Left ventricle myocardium superior (tissue), 1 donor: ENCODE measurements around the gene FLRT2. TPM values are rescaled to one million over a fixed set of nuclear protein-coding genes. Genes with fewer than 3 reads are reported as not detected.

ENCODE experiments used
- ATAC-seq: fragments of 200-7000 bp; cut with Tn5 transposase; one replicate; pipeline ENCODE4 v1.9.1; 2020; ENCODE audit warnings: mild to moderate bottlenecking, moderate library complexity
- DNase-seq: peaks from one replicate; pipeline ENCODE4 v3.0.0-alpha.2; 2020
- intact Hi-C: fragments of 100-400 bp; cut with micrococcal nuclease; formaldehyde crosslinking; loops from one replicate; pipeline ENCODE4 v1.11.0; 2022
- long read RNA-seq: library from polyadenylated mRNA; unstranded; transcript quantifications from one replicate; pipeline ENCODE4 v2.0.0, GENCODE V29; 2021
- total RNA-seq: library from RNA; stranded (reverse); fragmentation: NEBNext Ultra II Directional; extraction: Animal tissue kit (Norgen Biotek cat#: 25700); gene quantifications from one replicate; pipeline ENCODE4 v1.2.1, GENCODE V29; 2021
- donor health status: DM: no; HTN: yes; CAD: no; lungs with severe emphysema.

Gene FLRT2, protein sequence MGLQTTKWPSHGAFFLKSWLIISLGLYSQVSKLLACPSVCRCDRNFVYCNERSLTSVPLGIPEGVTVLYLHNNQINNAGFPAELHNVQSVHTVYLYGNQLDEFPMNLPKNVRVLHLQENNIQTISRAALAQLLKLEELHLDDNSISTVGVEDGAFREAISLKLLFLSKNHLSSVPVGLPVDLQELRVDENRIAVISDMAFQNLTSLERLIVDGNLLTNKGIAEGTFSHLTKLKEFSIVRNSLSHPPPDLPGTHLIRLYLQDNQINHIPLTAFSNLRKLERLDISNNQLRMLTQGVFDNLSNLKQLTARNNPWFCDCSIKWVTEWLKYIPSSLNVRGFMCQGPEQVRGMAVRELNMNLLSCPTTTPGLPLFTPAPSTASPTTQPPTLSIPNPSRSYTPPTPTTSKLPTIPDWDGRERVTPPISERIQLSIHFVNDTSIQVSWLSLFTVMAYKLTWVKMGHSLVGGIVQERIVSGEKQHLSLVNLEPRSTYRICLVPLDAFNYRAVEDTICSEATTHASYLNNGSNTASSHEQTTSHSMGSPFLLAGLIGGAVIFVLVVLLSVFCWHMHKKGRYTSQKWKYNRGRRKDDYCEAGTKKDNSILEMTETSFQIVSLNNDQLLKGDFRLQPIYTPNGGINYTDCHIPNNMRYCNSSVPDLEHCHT
- 4.6 TPM for total RNA-seq
- long read RNA-seq, partial matches to known transcripts: 0 of 1 reads
- long read RNA-seq, other reads (novel, unspliced or antisense): 1 of 1 reads

DNA sequence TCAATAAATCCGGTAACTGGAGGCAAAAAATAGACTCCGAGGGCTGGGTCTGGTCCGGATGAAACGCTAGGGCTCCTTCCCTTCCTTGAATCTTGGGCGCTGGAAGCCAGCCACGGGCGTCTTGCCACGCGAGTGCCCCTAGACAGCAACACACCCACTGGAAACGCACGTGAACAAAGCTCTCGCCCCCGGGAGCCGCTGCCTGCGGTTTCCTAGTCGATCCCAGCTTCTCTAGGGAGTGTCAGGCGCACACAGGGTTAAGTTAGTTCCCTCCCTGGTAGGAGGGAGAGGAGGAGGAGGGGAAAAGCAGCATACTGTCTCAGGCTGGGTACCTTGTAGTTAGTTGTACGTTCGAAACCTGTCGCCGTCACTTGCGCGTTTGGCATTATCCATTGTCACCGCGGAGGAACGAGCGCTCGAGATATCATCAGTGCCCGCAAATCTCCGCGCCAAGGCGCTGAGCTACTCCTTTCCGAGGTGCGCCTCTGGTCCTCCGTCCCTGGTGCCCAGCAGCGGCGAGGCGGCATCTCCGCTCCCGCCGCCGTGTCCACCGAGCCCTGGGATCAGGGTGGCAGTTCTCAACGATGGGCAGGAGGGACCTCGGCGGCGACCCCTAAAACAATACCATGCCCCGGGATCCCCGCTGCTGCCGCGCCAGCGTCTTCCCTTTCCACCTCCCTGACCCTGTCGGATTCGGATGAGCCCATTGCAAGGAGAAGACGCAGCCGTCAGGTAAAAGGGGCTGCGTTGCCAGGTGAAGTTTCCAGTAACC is at the start of gene FLRT2:
FLRT2 (plus strand) TSS at position 342 of the 772 bp plus-strand sequence. CDS start 91,371 bp downstream, outside the sequence.
- peak; percentile 51 for ATAC-seq
- intact Hi-C loops: no loop called here
- DNase-seq: peak; percentile 62

DNA sequence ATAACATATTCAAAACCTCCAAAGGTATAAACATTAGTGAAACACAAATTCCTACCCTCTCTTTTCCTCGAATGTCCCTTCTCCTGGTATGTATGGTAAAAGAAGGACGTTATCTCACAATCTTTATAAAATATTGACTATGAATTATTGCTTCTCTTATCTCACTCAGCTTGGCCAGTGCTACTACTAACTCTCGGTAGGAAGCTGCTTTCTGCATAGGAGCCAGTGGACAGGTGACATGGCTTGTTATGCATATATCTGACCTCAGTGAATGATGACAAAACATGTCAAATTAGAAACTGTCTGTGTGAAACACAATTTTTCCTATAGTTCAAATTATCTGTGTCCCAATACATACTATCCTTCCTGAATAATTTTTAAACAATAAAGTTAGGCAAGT is 48.5 kb upstream of the FLRT2 start:
- intact Hi-C loops: no loop called here

DNA sequence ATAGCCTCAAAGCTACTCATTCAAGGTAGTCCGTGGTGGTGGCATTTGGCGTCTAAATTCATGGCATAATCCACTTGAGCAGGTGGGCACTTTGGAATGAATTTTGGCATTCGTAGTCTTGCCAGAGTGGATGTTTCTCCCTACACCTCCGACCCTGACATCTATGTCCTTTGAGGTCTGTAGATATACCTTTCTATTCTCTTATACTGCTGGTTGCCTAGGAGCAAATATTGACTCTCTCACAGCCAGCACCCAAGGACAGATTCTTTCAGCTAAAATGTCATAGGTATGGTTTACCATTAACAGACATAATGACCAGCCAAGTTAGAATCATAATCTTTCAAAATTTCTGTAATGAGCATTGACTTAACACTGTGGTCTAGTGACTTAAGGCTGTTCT is 47.4 kb upstream of the FLRT2 start:
- no peak for DNase-seq
- intact Hi-C loops: no loop called here

More for the DNA sequence above, 48.5 kb upstream of the FLRT2 start:
- DNase-seq: no peak
- no peak for ATAC-seq

DNA sequence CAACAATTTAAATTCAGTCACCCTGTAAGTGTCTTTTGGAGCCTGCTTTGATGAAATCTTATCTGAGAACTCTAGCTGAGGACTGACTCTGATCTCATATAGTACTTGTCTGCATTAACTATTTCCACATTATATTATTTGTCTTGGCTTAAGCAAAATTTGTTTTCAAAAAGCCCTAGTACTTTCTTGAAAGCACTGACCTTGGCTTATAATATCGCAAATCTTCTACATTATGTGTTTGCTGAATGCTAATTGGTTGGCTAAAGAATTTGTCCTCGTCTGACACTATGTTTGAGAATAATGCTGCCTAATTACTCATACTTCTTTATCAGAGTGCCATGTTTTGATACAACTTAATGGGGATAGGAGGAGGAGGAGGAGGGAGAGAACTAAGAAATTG is 46.9 kb upstream of the FLRT2 start:
- intact Hi-C loops: no loop called here
- no peak for DNase-seq
- peak; percentile 41 for ATAC-seq

More for the DNA sequence above, 47.4 kb upstream of the FLRT2 start:
- ATAC-seq: no peak

DNA sequence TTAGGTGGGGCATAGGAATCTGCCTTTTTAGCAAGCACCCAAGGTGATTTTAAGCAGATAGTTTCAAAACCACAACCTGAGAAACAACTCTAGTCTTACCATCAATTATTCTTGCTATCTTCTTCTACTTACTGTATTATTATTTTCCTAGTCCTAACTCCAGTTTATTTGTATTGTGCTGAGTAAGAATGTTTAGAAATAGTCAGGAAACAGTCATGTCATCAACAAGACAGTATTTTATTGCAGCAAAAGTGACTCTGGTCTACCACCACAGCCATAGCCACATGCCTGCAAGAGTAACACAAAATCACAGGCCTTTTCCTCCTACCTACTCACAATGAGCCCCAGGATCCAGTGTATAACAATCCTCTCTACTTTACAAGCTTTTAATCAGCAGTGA is 46.3 kb upstream of the FLRT2 start:
- no peak for DNase-seq
- intact Hi-C loops: no loop called here
- ATAC-seq: no peak

DNA sequence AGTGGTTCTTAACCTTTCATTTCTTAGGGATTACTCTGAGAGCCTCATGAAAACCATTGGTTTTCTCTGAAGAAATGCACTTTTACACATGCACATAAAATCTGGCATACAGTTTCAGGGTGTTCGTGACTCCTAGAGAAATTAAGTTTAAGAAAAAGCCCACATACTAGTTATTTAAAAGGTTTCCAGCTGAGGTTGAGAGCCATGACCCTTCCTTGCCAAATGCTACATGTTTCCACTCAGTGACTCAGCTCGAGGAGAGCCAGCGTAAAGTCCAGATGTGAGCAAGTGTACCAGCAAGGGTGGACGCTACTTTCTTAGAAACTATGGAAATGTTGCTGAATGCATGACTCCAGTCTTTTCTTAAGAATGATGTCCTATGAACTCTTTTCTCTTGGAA is 42.7 kb upstream of the FLRT2 start:
- DNase-seq (no peak), ATAC-seq (no peak)
- intact Hi-C loops: no loop called here

DNA sequence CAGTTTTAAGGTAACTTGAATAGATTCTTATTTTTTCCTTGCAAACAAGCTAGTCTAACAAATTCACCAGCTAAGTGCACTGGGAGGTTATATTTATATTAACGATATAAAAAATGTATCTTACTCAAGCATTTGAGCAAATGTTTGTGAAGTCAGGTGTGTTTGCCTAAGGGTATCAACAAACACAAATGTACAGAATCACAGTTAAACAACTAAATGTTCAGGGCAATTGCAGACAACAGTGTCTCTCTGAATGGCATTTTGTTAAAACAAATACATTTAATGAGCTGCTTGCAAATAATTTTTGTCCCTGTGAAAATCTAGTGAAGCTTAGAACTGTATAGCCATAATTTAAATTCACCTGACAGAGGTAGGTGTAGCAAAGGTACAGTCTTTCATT is 28.2 kb upstream of the FLRT2 start:
- DNase-seq: no peak
- no peak for ATAC-seq
- intact Hi-C loops: no loop called here

DNA sequence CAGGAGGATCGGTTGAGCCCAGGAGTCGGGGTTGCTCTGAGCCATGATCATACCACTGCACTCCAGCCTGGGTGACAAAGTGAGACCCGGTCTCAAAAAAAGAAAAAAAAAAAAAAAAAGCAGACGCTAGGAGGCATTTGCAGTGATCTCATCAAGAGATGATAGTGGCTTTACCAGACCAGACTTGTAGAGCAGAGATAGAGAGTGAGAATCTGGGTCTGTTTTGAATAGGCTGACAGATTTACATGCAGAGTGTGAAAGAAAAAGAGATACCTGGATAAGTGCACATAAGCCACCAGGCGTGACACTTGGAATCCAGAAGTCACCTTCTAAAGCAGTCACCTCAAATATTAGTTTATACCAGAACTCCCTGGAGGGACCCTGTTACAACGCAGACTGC is 21.1 kb upstream of the FLRT2 start:
- DNase-seq: no peak
- intact Hi-C loops: no loop called here
- ATAC-seq: no peak

DNA sequence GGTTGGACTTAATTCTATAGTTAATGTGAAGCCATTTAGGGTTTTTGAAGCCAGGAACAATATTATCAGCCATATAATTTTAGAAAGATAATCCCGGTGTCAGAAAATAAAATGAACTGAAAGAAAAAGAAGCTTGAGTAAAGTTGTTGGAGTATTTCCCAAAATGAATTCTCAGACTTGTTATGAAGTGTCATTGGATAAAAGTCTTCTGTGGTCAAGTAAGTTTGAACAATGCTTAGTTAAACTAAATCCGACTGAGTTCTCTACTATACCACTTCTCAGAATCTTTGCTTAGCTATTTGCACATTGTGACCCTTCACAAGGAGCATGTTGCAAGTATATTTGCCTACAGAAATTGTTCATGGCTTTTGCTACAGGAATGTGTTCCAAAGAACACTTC is 17.5 kb upstream of the FLRT2 start:
- intact Hi-C loops: no loop called here
- ATAC-seq: no peak
- no peak for DNase-seq

DNA sequence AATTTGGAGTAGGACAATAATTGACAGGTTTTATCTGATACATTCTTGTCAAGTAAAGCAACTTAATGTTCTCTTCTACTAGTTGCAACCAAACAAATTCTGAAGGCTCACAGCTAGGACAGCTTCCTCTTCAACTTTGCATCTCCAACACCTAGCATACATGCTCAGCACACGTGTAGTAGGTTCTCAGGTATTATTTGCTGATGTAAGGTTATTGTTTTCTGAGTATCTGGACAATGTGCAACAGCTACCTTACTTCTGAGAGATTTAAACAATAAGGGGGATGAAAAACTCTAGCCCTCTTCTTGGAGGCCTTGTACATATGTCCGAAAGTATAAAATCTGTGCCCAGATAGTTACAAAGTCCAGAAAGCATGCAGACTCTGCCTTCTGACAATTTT is 15.5 kb upstream of the FLRT2 start:
- DNase-seq (no peak), ATAC-seq (no peak)
- intact Hi-C loops: no loop called here

DNA sequence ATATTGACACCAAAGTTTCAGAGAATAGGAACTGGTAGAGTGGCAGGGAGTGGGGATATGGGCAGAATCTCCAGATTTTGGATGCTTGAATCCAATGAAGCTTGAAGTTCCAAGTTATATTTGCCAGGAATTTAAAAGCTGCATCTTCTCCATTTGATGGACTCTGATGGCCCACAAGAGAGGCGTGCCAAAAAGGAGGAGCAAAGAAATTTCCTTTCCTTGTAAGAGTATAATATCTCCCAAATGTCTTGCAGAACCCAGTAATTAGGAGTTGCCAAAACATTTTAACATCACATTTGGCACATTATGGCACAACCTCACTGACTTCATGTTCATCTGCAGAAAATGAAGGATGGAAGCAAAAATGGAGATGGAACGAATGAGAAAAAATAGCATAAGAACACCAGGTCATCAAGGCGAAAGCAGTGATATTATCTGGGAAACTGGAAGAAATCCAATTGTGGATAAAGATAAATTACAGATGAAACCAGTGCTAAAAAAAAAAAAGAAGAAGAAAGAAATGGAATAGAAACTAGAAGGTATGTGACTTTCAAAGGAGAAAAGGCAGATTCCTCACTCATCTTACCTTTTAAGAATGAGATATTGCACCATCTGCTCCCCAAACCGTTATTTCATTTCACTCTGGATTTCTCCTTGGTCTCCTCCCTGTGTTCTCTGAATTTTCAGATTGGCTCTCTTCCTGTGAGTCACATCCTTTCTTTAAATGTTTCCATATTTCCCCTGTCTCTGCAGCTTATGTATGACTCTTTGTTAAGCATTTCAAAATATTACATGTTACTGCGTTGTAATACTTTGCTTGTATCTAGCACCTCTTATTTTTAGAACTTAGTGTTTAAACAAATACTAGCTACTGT is 13.5 kb upstream of the FLRT2 start:
- no peak for ATAC-seq
- intact Hi-C loops: no loop called here
- DNase-seq: no peak

DNA sequence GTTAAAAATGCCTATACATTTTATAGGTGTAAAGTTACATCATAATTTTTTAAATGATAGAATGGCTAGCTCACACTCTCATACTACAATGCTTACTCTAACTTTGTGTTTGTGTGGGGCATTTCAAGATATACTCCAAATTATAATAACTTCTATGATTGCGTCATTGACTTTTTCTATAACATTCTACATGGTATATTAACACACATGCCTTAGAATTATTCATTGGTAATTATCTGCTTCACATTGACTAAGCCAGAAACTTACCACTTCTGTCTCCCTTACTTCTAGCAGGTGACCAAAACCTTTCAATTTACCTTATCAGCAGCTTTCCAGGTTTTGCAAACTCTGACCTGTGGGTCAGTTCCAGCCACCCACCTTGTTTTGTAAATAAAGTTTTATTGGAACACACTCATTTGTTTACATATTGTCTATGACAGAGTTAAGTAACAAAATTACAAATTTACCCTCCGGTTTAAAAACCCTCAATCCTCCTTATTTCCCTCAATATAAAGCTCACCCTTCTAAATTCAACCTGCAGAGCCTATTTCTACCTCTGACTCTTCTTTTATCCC is 12.7 kb upstream of the FLRT2 start:
- intact Hi-C loops: no loop called here
- ATAC-seq (no peak), DNase-seq (no peak)

DNA sequence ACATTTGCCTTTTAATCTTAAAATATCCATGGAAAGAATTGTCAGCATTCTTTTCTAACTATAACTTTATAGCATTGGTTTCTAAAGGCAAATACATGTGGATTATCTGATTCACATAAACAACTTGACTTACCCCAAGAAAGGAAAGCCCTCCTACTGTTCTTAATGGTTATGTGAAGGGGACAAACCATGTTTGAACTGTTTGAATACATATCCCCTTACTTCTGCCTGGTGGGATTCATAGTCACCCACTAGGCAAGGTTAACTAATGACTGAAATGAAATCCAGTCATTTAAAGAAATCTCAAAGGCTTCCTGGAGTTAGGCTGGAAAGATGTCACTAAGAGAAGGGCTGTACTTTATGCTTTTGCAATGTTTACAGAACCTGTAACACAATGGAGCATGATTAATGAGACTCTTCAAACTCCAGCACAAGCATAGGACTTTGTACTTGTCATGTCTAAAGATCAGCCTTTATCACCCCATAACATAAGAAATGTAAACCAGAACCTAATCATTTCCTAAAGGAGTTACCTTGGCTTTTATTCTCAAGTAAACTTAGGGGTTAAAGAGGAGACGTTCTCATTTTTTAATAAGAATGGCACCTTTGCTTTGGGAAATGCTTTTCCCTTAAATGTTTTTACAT is 10.2 kb upstream of the FLRT2 start:
- DNase-seq: no peak
- intact Hi-C loops: no loop called here
- no peak for ATAC-seq

DNA sequence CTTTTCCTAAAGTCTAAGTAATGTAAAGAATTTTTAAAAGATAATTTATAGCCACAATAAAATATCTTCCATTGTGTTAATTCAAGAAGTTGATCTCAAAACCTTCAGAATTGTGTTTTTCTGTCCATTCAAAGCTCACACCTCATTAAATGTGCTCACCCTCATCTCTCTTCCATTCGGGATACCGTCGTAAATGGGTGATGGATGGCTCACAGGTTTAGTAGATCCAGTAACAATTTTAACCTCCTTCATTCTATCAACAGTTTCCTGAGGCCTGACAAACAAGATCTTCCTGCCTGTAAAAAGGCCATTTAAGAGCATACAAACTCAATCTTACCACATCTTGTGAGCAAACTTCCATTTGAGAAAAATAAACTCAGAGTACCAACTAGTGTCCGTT is 9.4 kb upstream of the FLRT2 start:
- no peak for DNase-seq
- no peak for ATAC-seq
- intact Hi-C loops: no loop called here

DNA sequence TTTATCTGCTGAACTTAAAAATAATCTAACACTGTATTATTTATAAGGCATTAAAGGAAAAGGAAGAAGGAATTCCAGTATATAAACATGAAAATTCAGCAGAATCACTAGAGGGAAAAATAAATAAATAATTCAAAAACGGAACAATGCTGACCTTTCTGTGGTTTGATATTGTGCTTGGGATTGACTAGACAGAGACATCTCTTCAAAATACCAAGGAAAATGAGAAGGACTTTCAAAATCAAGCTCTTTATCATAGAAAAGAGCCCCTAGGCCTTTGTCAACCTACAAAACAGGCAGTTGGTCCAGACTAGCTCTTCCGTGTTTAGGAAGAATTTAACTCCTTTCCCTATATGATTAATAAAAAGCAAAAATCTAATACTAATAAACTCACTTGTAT is 6.3 kb upstream of the FLRT2 start:
- ATAC-seq: no peak
- no peak for DNase-seq
- intact Hi-C loops: no loop called here

DNA sequence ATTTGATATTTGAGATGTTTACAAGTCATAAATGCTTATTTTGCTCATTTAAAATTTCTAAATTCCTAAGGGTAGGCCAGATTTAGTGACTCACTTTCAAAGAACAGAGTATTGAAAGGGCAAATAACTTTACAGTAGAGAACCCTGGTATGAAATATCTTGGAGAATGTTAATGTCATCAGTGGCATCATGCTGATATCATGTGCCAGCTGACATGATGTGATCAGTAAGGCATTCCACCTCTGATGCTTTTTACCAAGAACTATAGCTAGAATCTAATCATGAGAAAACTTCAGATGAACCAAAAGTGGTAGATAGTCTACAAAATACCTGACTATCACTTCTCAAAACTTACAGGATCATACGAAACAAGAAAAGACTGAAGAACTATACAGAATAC is 2.9 kb upstream of the FLRT2 start:
- intact Hi-C loops: no loop called here
- ATAC-seq (no peak), DNase-seq (no peak)

DNA sequence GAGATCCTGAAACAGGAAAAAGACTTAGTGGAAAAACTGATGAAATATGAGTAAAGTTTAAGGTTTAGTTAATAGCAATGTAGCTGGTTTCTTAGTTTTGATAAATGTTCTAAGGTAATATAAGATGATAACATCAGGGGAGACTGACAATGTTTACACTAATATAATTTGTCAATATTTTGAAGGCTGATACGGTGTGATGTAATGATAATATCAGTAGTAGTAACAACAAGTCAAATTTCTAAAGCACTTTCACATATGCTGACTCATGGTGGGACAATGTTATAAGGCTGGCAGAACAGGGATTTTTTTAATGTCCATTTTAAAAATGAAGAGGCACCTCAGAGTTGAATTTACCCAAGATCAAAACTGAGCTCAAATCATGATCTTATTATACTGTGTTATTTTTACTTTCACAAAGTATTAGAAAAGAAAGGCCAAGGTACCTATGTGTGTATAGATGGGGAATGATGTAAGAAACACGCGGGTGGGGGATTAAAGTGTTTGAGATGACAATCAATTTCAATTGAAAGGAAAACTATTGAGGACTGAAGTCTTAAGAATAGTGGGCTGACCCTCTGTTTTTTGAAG is 2.4 kb upstream of the FLRT2 start:
- intact Hi-C loops: no loop called here
- ATAC-seq (no peak), DNase-seq (no peak)
